ENCODE measurements around the gene CCDC13. TPM values are rescaled to one million over a fixed set of nuclear protein-coding genes. Genes with fewer than 3 reads are reported as not detected.

CCDC13 gene
- total RNA-seq, 1 experiment from 2014 or later = 0.82 TPM

- Histone ChIP-seq H3K9me3 (ENCODE audit: control insufficient read depth, insufficient read depth, low read depth, low read length) (no peaks in the 10 kb centered on the region), H3K36me3 (ENCODE audit: control insufficient read depth, insufficient read depth, low read length) (peaks cover 9% of the 10 kb centered on the region; the same call in 1 of the 2 replicates), H3K27me3 (ENCODE audit: control insufficient read depth, insufficient read depth, low read length) (no peaks in the 10 kb centered on the region; the same call in 1 of the 2 replicates), H3K4me1 (ENCODE audit: control insufficient read depth, insufficient read depth, low read length) (peaks cover 7% of the 10 kb centered on the region), H3K4me3 (ENCODE audit: low read depth in 2 of 2, low read length in 2 of 2) (peak within 1 kb of the TSS; percentile 79 to 86), H3K27ac (ENCODE audit: low read length) (peak within 1 kb of the TSS; percentile 86)
- no TSS peak for BruUV-seq (replicated peaks)
- ATAC-seq (peak; percentile 99), DNase-seq (ENCODE audit: low read depth, low spot score) (peak; percentile 62)
- in situ Hi-C loops (cut with HindIII; ENCODE audit: low pct_unique_long_range_greater_than_20kb, low sequenced_read_pairs) (no loop called here), intact Hi-C loops (cut with micrococcal nuclease; ENCODE audit: unreplicated experiment) (no loop called here)
- ChIA-PET CTCF (no interaction called here), POLR2A (interaction anchor here (1.1 kb wide), 1 partner anchor 9 kb away, joined by 3 read pairs; no protein-coding TSS in a partner anchor)
- TF ChIP-seq SIN3A (IDR thresholded peaks at IDR 0.05; ENCODE audit: borderline replicate concordance, insufficient read depth, low read depth, low read length) (0 out of 2 replicates have a peak, but pooled peaks have one; percentile 59), REST (IDR thresholded peaks at IDR 0.05; ENCODE audit: insufficient read depth in 1 of 2, low read depth in 2 of 2, low read length in 1 of 2) (no peak), POLR2AphosphoS5 (IDR thresholded peaks at IDR 0.05; ENCODE audit: low read depth, low read length) (peak; percentile 80), CTCF (IDR thresholded peaks at IDR 0.05) (no peak), TCF7L2 (IDR thresholded peaks at IDR 0.05; ENCODE audit: low read depth, low read length) (no peak)
These were observed 31.2 kb upstream of the CCDC13 start, which contains the start of gene HIGD1A for GRCh38 chr3:42804106-42804830. Gene HIGD1A, minus strand, starts transcription at chr3:42804490. Its CDS starts 10,237 bp downstream, at chr3:42794253.

GRCh38 chr3:42803414-42804105, 30.5 kb upstream of the CCDC13 start:
- peaks cover 9% of the 10 kb centered on the region; the same call in 1 of the 2 replicates for H3K36me3 ChIP-seq (ENCODE audit: control insufficient read depth, insufficient read depth, low read length)
- in situ Hi-C loops (cut with HindIII; ENCODE audit: low pct_unique_long_range_greater_than_20kb, low sequenced_read_pairs) (no loop called here), intact Hi-C loops (cut with micrococcal nuclease; ENCODE audit: unreplicated experiment) (no loop called here)
- POLR2A ChIA-PET = no interaction called here
- no peaks in the 10 kb centered on the region; the same call in 1 of the 2 replicates for H3K27me3 ChIP-seq (ENCODE audit: control insufficient read depth, insufficient read depth, low read length)
- CTCF ChIA-PET = no interaction called here
- BruUV-seq (replicated peaks) = TSS peak; percentile 68
- peak overlapping the region; percentile 79 to 86 for H3K4me3 ChIP-seq (ENCODE audit: low read depth in 2 of 2, low read length in 2 of 2)
- TF ChIP-seq REST (IDR thresholded peaks at IDR 0.05; ENCODE audit: insufficient read depth in 1 of 2, low read depth in 2 of 2, low read length in 1 of 2) (no peak), POLR2AphosphoS5 (IDR thresholded peaks at IDR 0.05; ENCODE audit: low read depth, low read length) (no peak), TCF7L2 (IDR thresholded peaks at IDR 0.05; ENCODE audit: low read depth, low read length) (no peak), CTCF (IDR thresholded peaks at IDR 0.05) (no peak)
- no peak for DNase-seq (ENCODE audit: low read depth, low spot score)
- no peaks in the 10 kb centered on the region for H3K9me3 ChIP-seq (ENCODE audit: control insufficient read depth, insufficient read depth, low read depth, low read length)
- peak; percentile 33 for ATAC-seq
- H3K4me1 ChIP-seq (ENCODE audit: control insufficient read depth, insufficient read depth, low read length) = peaks cover 7% of the 10 kb centered on the region
- peak overlapping the region; percentile 86 for H3K27ac ChIP-seq (ENCODE audit: low read length)
